ENCODE results near the gene MED12L.

DNA sequence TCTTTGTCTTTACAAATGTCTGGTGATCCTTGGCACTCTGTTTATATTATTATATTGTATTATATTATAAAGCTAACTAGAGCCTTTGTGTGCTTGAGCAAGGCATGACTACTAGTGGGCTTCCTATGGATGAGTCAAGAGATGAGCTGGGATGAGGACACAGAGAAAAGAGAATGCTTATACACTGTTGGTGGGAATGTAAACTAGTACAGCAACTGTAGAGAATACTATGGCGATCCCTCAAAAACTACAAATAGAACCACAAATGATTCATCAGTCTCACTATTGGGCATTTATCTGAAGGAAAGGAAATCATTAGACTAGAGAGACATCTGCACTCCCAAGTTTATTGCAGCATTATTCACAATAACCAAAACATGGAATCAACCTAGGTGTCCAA lies 40.8 kb upstream of the MED12L start:
- TF ChIP-seq EZH2 (IDR thresholded peaks at IDR 0.05; ENCODE audit: low read length, missing control alignments): no peak
- TF ChIP-seq, protein P1, sequence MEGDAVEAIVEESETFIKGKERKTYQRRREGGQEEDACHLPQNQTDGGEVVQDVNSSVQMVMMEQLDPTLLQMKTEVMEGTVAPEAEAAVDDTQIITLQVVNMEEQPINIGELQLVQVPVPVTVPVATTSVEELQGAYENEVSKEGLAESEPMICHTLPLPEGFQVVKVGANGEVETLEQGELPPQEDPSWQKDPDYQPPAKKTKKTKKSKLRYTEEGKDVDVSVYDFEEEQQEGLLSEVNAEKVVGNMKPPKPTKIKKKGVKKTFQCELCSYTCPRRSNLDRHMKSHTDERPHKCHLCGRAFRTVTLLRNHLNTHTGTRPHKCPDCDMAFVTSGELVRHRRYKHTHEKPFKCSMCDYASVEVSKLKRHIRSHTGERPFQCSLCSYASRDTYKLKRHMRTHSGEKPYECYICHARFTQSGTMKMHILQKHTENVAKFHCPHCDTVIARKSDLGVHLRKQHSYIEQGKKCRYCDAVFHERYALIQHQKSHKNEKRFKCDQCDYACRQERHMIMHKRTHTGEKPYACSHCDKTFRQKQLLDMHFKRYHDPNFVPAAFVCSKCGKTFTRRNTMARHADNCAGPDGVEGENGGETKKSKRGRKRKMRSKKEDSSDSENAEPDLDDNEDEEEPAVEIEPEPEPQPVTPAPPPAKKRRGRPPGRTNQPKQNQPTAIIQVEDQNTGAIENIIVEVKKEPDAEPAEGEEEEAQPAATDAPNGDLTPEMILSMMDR (conservative IDR thresholded peaks at IDR 0.05 in 1 of 2, IDR thresholded peaks at IDR 0.05 in 1 of 2; ENCODE audit: low read depth in 1 of 2, low read length in 2 of 2): no peak

Data from fibroblast of lung (primary cell).